Globus pallidus (tissue), 1 donor: Measurements from ENCODE around the gene ADAD2.
A peak's percentile ranks its signal among the peaks of the same experiment; 100 is the strongest.
"Not testable (repeated sequence)": the region's sequence is repeated elsewhere in the genome, so short reads cannot be mapped to it uniquely, and the experiment has no call there.

ENCODE experiments used
- DNase-seq: peaks from one replicate; pipeline ENCODE4 v3.0.0-alpha.2; 2015; ENCODE audit warnings: low spot score

The ADAD2 gene

DNA sequence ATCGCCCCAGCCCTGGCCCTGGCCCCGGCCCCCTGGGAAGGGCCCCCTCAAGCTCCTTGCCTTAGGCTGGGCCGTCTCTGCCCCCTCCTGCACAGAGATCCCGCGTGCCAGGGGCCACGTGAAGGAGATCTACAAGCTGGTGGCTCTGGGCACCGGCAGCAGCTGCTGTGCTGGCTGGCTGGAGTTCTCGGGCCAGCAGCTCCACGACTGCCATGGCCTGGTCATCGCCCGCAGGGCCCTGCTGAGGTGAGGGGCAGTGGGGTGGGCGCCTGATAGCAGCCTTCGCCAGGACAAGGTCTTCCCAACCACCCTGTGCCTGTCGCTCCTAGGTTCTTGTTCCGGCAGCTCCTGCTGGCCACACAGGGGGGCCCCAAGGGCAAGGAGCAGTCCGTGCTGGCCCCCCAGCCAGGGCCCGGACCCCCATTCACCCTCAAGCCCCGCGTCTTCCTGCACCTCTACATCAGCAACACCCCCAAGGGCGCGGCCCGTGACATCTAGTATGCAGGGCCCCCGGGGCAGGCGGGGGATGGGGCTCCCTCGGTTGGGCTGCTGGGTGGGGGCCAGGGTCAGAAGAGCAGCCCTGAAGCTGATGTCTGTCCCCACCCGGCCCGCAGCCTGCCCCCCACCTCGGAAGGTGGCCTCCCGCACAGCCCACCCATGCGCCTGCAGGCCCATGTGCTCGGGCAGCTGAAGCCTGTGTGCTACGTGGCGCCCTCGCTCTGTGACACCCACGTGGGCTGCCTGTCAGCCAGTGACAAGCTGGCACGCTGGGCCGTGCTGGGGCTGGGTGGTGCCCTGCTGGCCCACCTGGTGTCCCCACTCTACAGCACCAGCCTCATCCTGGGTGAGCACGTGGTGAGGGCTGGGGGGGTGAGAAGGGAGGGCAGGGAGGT is 4.5 kb downstream of the ADAD2 start:
- DNase-seq = no peak

DNA sequence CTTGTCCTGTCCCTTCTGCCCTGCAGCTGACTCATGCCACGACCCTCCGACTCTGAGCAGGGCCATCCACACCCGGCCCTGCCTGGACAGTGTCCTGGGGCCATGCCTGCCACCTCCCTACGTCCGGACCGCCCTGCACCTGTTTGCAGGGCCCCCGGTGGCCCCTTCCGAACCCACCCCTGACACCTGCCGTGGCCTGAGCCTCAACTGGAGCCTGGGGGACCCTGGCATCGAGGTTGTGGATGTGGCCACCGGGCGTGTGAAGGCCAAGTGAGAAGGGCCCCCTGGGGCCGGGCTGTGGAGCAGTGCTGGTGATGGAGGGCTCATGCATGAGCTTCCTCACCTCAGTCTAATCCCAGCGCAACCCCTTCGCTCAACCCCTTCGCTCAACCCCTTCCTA is 5.1 kb downstream of the ADAD2 start:
- no peak for DNase-seq

DNA sequence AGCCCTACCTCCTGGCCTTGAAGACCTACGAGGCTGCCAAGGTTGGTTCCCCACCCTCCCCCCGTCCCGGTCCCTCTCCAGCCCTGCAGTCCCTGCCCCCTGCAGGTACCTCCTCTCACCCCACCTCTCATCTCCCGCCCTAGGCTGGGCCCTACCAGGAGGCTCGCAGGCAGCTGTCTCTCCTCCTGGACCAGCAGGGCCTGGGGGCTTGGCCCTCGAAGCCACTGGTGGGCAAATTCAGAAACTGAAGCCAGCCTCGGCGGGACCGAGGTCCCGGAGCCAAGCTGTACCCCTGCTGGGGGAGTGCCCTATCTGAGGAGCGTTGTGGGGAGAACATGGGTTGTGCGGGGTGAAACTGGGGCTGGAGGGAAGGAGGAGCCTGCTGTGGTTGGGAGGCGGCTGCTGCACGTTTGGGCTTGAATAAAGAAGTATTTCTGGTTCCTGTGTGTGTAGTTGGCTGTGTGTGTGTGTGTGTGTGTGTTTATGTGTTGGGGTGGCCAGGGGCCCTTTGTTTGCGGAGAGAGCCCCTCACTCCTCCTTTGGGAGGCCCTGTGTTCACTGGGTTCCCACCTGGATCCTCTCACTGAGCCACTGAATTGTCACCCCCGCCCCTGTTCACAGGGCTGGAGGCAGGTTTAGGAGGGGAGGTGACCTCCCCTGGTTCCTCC is 5.9 kb downstream of the ADAD2 start:
- no peak for DNase-seq

GRCh38 chr16:84197466-84198128 is 6.6 kb downstream of the ADAD2 start:
- no peak for DNase-seq

DNA sequence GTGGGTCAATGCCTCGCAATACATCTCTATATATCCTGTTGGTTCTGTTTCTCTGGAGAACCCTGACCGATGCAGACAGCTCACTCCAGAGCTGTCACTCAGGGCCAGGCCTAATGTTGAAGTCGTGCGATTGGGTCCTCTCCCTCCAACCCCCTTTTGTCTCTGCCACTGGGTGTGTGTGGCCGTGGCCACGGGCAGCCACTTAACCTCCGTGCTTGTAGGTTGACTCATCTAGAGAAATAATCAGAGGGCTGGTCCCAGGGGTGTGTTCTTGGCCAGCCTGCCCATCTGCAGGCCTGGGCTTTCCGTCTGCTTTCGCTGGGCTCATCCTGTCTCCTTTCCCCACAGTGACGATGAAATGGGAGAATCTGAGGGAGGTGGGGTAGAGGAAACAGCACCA is 7.4 kb downstream of the ADAD2 start:
- no peak for DNase-seq

DNA sequence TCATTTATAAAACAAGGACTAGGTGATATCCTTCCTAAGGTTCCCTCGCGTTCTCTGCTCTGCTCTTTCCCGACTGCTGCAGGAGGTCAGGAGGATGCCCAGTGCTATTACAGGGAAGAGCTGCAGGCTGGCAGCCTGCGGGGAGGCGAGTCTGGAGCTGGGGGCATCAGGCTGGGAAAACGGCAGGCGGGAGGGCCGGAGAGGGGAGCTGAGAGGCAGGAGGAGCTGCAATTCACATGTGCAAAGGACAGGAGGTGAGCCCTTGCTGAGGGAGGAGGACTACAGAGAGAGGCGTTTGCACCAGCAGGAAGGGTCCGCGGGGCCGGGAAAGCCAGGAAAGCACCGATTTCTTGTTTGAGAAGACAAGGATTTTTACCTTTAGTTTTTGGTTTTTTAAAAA is 8.1 kb downstream of the ADAD2 start:
- no peak for DNase-seq

DNA sequence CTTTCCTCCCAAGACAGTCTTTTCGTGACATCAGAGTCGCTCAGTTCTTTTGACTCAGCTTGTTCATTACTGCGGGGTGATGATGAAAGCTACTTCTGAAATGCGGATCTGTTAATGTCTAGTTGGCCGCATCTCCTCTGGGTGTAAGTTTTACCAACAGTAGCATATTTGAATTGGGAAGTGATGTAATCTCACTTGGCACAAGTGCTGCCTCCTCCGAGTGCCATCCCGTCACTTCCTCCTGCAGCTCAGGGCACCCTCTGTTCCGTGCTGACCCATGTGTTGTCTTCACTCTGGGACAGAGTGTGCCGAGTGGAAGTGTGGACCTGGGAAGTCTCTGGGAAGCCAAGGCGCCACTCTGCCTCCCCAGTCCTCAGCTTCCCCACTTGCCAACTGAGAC is 8.9 kb downstream of the ADAD2 start:
- peak; percentile 61 for DNase-seq

DNA sequence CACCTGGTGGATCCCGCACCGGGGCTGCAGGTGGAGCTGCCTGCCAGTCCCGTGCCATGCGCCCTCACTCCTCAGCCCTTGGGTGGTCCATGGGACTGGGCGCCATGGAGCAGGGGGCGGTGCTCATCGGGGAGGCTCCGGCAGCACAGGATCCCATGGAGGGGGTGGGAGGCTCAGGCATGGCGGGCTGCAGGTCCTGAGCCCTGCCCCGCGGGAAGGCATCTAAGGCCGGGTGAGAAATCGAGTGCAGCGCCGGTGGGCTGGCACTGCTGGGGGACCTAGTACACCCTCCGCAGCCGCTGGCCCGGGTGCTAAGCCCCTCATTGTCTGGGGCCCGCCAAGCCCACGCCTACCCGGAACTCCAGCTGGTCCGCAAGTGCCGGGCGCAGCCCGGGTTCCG is 13.6 kb downstream of the ADAD2 start:
- DNase-seq = not testable (repeated sequence)

- DNase-seq = not testable (repeated sequence)
Measured at GRCh38 chr16:84205123-84205522, 14.2 kb downstream of the ADAD2 start.

DNA sequence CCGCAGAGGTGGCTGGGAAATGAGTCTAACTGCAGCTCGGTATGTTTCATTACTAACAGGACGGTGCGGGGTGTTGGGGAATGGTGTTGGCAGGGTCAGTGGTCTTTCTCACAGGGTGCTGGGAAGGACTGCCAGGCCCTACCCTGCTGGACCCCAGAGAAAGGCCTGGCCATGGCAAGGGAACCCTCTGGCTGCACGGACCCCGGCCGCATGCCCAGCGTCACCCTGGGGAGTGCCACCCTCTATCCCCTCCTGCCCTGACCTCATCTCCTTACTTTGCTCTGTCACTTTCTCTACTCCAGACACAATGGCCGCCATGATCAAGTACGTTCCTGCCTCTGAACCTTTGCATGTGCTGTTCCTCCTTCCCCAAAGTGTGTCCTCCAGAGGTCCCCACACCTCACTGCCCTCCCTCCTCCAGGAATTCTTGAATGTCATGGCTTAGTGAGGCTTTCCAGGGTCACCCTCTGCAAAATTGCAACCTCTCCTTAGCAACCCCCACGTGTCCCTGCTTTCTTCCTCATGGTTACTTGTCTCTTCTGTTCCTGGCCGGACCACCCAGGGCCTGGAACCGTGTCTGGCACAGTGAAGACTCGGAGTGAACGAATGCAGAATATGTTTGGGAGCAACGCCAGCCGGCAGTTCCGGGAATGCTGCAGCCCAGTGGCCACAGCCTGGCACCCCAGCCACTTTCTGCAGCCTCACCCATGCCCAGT is 15.2 kb downstream of the ADAD2 start:
- DNase-seq = no peak

DNA sequence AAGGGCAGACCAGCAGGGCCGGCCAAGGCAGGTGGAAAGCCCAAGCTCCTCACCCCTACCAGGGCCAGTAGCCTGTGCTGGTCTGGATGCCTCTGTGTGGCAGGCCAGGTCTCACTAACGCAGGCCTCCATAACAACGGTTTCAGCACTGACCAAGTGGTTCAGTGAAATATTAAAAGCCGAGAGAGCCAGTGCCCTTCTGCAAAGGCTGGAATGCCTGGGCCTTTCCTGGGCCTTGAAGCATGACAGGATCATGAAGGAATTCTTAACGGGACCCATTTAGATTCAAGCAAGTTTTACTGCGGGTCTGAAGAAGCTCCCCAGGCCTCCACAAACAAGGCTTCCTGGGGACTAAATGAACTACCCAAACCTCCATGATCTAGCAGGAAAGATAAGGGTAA is 16.3 kb downstream of the ADAD2 start:
- no peak for DNase-seq

- DNase-seq = no peak
Measured at GRCh38 chr16:84207879-84208278, 16.9 kb downstream of the ADAD2 start.

GRCh38 chr16:84209989-84210388 is 19.0 kb downstream of the ADAD2 start:
- no peak for DNase-seq

DNA sequence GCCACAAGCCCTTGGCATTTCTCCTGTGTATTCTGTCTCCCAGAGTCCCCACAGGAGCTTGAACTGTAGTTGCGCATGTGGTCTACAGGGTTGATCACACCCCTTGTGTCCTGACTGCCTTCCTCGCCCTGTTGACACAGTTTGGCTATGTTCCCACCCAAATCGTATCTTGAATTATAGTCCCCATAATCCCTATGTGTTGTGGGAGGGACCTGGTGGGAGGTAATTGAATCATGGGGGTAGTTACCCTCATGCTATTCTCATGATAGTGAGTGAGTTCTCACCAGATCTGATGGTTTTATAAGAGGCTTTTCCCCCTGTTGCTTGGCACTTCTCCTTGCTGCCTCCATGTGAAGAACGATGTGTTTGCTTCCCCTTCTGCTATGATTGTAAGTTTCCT is 21.2 kb downstream of the ADAD2 start:
- DNase-seq = no peak

DNA sequence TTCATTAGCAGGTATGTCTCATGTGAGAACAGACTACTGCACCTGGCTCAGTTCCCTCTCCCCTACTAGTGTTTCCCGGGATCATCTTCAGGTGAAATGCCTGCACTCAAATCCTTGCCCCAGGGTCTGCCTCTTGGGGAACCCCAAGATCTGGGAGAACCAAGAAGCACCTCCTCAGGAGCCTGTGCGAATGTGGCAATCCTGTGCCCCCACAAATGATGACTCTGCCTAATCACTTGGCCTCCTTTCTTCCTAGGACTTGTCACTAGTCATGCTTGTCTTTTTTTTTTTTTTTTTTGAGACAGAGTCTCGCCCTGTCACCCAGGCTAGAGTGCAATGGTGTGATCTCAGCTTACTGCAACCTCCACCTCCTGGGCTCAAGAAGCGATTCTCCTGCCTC is 21.7 kb downstream of the ADAD2 start:
- DNase-seq = no peak

GRCh38 chr16:84214451-84215066 is 23.6 kb downstream of the ADAD2 start:
- no peak for DNase-seq

GRCh38 chr16:84215531-84215930 is 24.6 kb downstream of the ADAD2 start:
- DNase-seq = no peak

DNA sequence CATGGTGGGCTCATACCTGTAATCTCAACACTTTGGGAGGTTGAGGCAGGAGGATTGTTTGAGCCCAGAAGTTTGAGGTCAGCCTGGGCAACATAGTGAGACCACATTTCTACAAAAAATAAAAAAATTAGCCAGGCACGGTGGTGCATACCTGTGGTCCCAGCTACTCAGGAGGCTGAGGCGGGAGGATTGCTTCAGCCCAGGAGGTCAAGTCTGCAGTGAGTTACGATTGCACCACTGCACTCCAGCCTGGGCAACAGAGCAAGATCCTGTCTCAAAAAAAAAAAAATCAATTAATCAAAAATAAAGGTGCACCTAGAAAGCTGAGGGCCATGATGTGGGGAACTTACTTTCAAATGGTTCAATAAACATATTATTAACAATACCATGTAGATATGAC is 25.2 kb downstream of the ADAD2 start:
- not testable (repeated sequence) for DNase-seq

DNA sequence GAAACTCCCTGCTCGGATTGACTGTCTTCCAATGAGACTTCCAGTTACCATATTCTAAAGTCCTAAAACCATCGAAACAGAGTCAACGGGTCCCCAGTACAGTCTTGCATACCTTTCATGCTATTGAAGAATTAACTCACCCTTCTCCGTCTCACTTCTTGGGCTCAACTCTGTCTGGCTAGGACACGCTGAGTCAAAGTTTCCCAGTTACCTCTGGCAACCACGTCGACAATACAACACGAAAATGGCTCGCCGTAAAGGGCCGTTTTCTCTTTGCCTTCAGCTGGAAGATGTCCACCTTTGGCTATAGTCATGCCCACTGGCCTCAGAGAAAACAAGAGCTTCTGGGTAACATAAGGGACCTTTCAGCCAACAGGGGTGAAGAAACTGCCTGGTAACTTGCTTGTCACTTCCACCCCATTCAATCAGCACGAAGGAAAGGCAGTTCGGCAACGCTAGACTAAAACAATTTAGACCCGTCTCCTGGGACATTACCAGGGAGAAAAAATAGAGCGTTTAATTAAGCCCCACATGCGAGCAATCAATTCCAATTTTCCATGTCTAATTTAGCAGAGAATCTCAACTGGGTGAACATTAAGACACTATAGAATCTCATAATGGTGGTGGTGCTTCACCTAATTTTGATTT is 27.3 kb downstream of the ADAD2 start:
- no peak for DNase-seq

- DNase-seq = no peak
Measured at GRCh38 chr16:84218956-84219355, 28.0 kb downstream of the ADAD2 start.

DNA sequence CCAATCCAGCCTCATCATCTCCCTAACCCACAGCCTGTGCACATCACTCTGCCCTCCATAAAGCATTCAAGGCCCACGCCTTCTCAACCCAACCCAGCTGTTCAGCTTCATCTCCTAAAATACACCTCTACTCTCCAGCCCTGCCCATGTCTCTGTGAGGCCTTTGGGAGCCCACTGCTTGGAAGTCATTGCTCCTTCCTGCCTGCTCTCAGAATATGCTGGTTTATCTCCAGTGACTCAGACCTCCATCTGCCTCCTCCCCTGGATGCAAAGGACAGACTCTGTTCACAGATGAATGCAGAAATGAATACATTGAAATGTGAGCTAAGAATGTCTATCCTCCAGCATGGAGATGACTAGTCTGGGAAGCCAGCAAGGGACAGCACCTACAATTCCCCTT is 29.9 kb downstream of the ADAD2 start:
- no peak for DNase-seq
